Activated naive CD8-positive, alpha-beta T cell treated with anti-CD3 and anti-CD28 coated beads, Interleukin-2, amount 10 ng/mL, durations not matched to agents 7 days and 5 days (primary cell): ENCODE data around the gene SHCBP1. TPM values are rescaled to one million over a fixed set of nuclear protein-coding genes. Genes with fewer than 3 reads are reported as not detected.

Experiments used
- ATAC-seq: fragments of 150-1000 bp; cut with Tn5 transposase; one replicate; pipeline ENCODE4 v1.10.0; 2021; ENCODE audit warnings: low read depth, moderate library complexity
- POLR2A ChIA-PET: fragments of 350-600 bp; sonication (Branson Sonifier 250); formaldehyde crosslinking; loops from one replicate; lab custom pipeline; 2021; ENCODE audit warnings: antibody characterized with exemption; lab: Charles Lee
- DNase-seq: peaks from one replicate; pipeline ENCODE4 v3.0.0; 2021
- H3K27ac Mint-ChIP-seq: one replicate; pipeline ENCODE4 v1.8.0; 2022; ENCODE audit warnings: mild to moderate bottlenecking, mixed read lengths
- H3K27me3 Mint-ChIP-seq: one replicate; pipeline ENCODE4 v1.8.0; 2022; ENCODE audit warnings: mild to moderate bottlenecking, moderate library complexity, mixed read lengths
- H3K36me3 Mint-ChIP-seq: one replicate; pipeline ENCODE4 v1.8.0; 2021; ENCODE audit warnings: mild to moderate bottlenecking, mixed read lengths
- H3K4me1 Mint-ChIP-seq: one replicate; pipeline ENCODE4 v1.8.0; 2021; ENCODE audit warnings: mixed read lengths
- H3K4me3 Mint-ChIP-seq: one replicate; pipeline ENCODE4 v1.8.0; 2022; ENCODE audit warnings: mild to moderate bottlenecking, moderate library complexity, mixed read lengths
- H3K9me3 Mint-ChIP-seq: one replicate; pipeline ENCODE4 v1.8.0; 2021; ENCODE audit warnings: mixed read lengths
- total RNA-seq, 2 experiments: library from RNA; stranded (reverse); gene quantifications; one replicate each; pipeline ENCODE4 v1.2.3, GENCODE V29; 2021

The SHCBP1 gene
- total RNA-seq, result 10 to 100 TPM; 29.2 to 33.0 TPM

GRCh38 chr16:46621006-46621933 is at the start of gene SHCBP1:
SHCBP1 (minus strand) TSS chr16:46621379; CDS start chr16:46621359, 20 bp downstream.
- Mint-ChIP-seq H3K4me3 (peak within 1 kb of the TSS; percentile 97), H3K36me3 (peaks cover 26% of the 10 kb centered on the region), H3K9me3 (no peaks in the 10 kb centered on the region), H3K4me1 (peaks cover 19% of the 10 kb centered on the region), H3K27ac (peak within 1 kb of the TSS; percentile 96), H3K27me3 (no peaks in the 10 kb centered on the region)
- POLR2A ChIA-PET, result interaction anchor here (0.5 to 1.6 kb wide), 5 partner anchors 9 to 351 kb away, joined by 3 to 6 read pairs (median 5); no protein-coding TSS in a partner anchor
- DNase-seq (peak; percentile 84), ATAC-seq (peak; percentile 97)

DNA sequence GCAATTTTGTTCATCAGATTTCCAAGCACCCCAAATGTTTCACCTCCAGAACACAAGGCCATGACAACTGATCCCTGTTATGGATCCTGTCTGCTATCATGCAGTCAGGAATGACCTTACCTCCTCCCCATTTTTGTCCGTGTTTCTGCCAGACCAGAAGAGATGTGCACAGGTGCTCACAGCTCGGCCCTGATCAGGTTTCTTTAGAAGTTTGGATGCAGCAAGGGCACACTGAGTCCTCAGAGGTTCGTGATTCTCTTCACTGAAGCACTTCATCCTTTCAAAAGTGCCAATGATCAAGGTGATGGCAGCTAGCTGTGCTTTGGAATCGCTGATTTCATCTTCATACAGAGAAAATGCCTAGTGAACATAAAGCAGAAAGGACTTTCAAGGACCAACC is 40.9 kb upstream of the SHCBP1 start:
- no peak for ATAC-seq
- Mint-ChIP-seq H3K27me3 (no peaks in the 10 kb centered on the region), H3K4me3 (no peak overlapping the region), H3K36me3 (peaks cover 26% of the 10 kb centered on the region), H3K27ac (no peak overlapping the region), H3K4me1 (peaks cover 14% of the 10 kb centered on the region), H3K9me3 (no peaks in the 10 kb centered on the region)
- DNase-seq, result no peak
- POLR2A ChIA-PET, result no interaction called here

GRCh38 chr16:46658925-46659324 is 37.7 kb upstream of the SHCBP1 start:
- Mint-ChIP-seq H3K27ac (peak overlapping the region; percentile 52), H3K4me1 (peaks cover 14% of the 10 kb centered on the region), H3K4me3 (no peak overlapping the region), H3K27me3 (no peaks in the 10 kb centered on the region), H3K36me3 (peaks cover 21% of the 10 kb centered on the region), H3K9me3 (no peaks in the 10 kb centered on the region)
- peak; percentile 86 for ATAC-seq
- POLR2A ChIA-PET, result no interaction called here
- DNase-seq, result no peak

DNA sequence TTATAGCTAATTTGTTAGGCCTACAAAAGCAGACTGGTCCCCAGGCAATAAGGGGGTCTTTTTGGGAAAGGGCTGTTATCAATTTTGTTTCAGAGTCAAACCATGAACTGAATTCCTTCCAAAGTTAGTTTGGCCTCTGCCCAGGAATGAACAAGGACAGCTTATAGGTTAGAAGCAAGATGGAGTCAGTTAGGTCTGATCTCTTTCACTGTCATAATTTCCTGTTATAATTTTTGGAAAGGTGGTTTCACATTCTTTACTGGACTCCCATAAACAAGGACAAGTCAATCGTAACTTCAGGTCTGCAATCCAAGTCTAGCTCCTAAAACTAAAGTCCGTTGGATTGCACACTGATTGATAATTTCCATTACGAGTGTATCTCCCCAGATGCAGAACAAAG is 30.1 kb upstream of the SHCBP1 start:
- Mint-ChIP-seq H3K4me1 (peaks cover 2% of the 10 kb centered on the region), H3K4me3 (no peak overlapping the region), H3K9me3 (no peaks in the 10 kb centered on the region), H3K36me3 (peaks cover 10% of the 10 kb centered on the region), H3K27me3 (no peaks in the 10 kb centered on the region), H3K27ac (no peak overlapping the region)
- DNase-seq (no peak), ATAC-seq (no peak)
- POLR2A ChIA-PET, result no interaction called here

DNA sequence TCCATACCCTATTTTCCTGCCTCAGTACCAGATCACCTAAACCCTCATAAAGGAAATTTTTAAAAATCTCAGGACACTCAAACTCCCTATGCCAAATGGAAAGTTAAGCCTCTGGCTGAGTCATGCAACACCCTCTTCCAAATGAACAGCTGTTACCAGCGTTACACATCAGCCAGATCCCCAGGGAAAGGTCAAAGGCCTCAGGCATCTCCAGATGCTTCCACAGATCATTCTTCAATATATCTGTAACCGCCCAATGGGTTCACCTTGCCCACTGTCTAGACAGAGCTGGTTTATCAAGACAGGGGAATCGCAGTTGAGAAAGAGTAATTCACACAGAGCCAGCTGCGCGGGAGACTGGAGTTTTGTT is 29.1 kb upstream of the SHCBP1 start:
- no peak for ATAC-seq
- Mint-ChIP-seq H3K9me3 (no peaks in the 10 kb centered on the region), H3K4me3 (no peak overlapping the region), H3K27ac (no peak overlapping the region), H3K36me3 (peaks cover 7% of the 10 kb centered on the region), H3K4me1 (peaks cover 2% of the 10 kb centered on the region), H3K27me3 (no peaks in the 10 kb centered on the region)
- no peak for DNase-seq
- POLR2A ChIA-PET, result no interaction called here

DNA sequence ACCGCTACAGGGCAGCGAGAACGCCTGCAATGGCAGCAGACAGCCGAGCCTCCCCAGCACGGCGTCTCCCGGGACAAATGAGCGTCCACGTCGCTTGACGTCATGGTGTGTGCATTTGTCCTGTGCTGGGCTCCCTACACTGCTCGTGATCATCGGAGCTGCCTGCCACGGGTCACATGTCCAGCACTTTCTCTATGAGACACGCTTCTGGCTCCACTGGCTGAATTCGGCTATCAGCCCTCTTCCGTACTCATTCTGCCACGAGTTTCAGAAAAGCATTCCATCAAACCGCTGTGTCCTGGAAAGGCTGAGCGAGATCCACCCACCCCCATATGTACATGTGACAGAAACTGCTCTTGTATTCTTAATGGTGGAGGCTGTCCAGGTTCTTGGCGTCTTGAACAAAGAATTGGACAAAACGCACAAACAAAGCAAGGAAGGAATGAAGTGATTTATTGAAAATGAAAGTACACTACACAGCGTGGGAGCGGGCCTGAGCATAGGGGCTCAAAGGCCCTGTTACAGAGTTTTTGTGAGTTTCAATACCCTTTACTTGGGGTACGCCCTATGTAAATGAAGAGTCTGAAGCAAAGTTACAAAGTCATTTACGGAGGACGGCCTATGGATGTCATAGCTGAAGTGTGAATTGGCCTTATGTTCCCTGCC is 28.5 kb upstream of the SHCBP1 start:
- no peak overlapping the region for H3K4me3 Mint-ChIP-seq
- peaks cover 4% of the 10 kb centered on the region for H3K36me3 Mint-ChIP-seq
- DNase-seq (no peak), ATAC-seq (no peak)
- no peak overlapping the region for H3K27ac Mint-ChIP-seq
- peaks cover 4% of the 10 kb centered on the region for H3K9me3 Mint-ChIP-seq
- peaks cover 2% of the 10 kb centered on the region for H3K4me1 Mint-ChIP-seq
- POLR2A ChIA-PET, result no interaction called here
- no peaks in the 10 kb centered on the region for H3K27me3 Mint-ChIP-seq

DNA sequence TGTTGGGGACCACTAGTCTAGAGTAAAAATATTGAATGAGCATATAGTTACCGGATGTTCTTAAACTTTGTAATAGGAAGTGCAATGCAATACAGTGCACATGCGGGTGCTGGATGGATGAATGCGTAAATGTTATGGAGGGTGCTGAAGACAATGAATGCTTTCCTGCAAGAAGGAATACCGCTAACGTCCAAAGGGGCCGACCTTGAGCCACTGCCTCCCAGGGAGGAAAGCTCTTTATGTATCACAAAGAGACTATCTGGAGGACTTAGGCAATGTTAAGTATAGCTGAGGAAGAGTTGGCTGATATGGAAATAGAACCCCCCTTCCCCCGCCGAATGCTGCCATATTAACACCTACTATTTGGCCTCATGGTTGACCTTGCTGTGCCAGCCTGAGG is 27.5 kb upstream of the SHCBP1 start:
- Mint-ChIP-seq H3K4me1 (peaks cover 2% of the 10 kb centered on the region), H3K4me3 (no peak overlapping the region), H3K27ac (no peak overlapping the region), H3K9me3 (peaks cover 12% of the 10 kb centered on the region), H3K36me3 (peaks cover 4% of the 10 kb centered on the region), H3K27me3 (no peaks in the 10 kb centered on the region)
- POLR2A ChIA-PET, result no interaction called here
- DNase-seq (no peak), ATAC-seq (no peak)

- H3K27ac Mint-ChIP-seq, result no peak overlapping the region
- no peaks in the 10 kb centered on the region for H3K4me1 Mint-ChIP-seq
- no peak overlapping the region for H3K4me3 Mint-ChIP-seq
- H3K36me3 Mint-ChIP-seq, result peaks cover 3% of the 10 kb centered on the region
- H3K27me3 Mint-ChIP-seq, result no peaks in the 10 kb centered on the region
- no peak for ATAC-seq
- DNase-seq, result no peak
- peaks cover 9% of the 10 kb centered on the region for H3K9me3 Mint-ChIP-seq
- POLR2A ChIA-PET, result no interaction called here
These were observed 18.1 kb upstream of the SHCBP1 start for GRCh38 chr16:46638947-46639925.

GRCh38 chr16:46632778-46633733 is 11.9 kb upstream of the SHCBP1 start:
- no peaks in the 10 kb centered on the region for H3K27me3 Mint-ChIP-seq
- ATAC-seq (peak; percentile 54), DNase-seq (no peak)
- POLR2A ChIA-PET, result interaction anchor here (1.4 kb wide), 1 partner anchor 13 kb away, joined by 5 read pairs; no protein-coding TSS in a partner anchor
- H3K9me3 Mint-ChIP-seq, result no peaks in the 10 kb centered on the region
- H3K27ac Mint-ChIP-seq, result no peak overlapping the region
- no peaks in the 10 kb centered on the region for H3K36me3 Mint-ChIP-seq
- peak overlapping the region; percentile 42 for H3K4me3 Mint-ChIP-seq
- H3K4me1 Mint-ChIP-seq, result no peaks in the 10 kb centered on the region

DNA sequence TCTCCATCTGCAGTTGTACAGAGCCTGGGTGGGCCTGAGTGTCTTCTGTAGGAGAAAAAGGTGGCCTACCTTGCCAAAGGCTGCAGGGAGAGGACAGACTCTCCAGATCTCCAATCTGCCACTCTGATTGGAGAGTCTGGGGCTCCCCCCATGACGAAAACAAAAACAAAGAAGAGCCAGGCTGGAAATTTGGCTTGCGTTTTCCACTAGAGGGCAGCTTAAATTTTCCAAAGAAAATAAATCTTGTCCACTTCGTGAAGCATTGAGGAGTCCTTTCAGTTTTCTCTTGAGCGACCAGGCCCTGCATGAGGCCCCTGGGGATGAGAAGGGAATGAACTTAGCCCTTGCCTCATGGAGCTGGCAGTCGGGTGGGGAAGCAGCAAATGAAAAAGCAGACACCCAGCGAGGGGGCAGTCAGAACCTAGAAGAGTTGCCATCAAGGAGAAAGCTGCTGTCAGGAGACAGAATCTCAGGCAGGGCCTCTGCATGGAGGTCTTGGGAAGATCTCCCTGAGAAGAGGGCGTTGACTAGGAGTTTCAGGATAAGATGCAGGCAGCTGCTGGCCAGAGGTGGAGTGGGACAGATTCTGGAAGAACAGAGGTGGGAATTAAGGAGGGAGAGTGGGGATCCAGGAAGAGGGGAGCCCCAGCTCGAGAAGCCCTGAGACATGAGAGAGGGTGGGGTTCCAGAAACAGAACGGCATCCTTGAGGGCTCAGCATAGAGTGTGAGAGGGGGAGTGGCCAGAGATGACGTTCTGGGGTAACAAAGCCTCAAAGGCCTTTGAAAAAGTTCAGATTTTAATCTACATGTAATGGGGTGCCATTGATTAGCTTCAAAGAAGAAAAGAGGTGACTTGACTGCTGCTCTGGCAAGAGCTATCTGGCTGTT is 8.4 kb upstream of the SHCBP1 start:
- Mint-ChIP-seq H3K9me3 (no peaks in the 10 kb centered on the region), H3K4me3 (no peak overlapping the region), H3K27ac (peak overlapping the region; percentile 1), H3K4me1 (no peaks in the 10 kb centered on the region), H3K27me3 (no peaks in the 10 kb centered on the region), H3K36me3 (no peaks in the 10 kb centered on the region)
- no peak for ATAC-seq
- no peak for DNase-seq
- POLR2A ChIA-PET, result interaction anchor here (1.5 kb wide), 1 partner anchor 9 kb away, joined by 6 read pairs; the partner anchor contains the start of gene SHCBP1

DNA sequence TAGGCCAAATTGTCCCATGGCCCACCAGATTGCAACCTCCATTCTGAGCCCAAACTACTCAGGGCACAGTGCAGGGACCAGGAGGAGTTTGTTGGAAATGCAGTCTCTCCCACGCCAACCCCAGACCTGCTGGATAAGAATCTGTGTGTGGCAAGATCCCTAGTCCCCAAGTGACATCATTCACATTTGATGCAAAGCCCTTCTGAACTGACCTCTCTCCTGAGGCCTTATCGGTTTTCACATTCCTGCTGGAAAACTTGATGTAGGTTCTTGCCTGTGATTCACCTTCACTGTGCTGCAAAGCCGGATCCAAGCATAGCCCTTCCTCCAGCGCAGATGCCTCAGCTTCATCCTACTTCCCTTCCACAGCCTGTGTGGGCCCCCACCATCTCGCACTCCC is 6.6 kb upstream of the SHCBP1 start:
- DNase-seq (no peak), ATAC-seq (no peak)
- no peak overlapping the region for H3K27ac Mint-ChIP-seq
- H3K9me3 Mint-ChIP-seq, result no peaks in the 10 kb centered on the region
- H3K27me3 Mint-ChIP-seq, result no peaks in the 10 kb centered on the region
- POLR2A ChIA-PET, result no interaction called here
- H3K4me1 Mint-ChIP-seq, result no peaks in the 10 kb centered on the region
- no peak overlapping the region for H3K4me3 Mint-ChIP-seq
- no peaks in the 10 kb centered on the region for H3K36me3 Mint-ChIP-seq
